ENCODE measurements around the gene XPO4. TPM values are rescaled to one million over a fixed set of nuclear protein-coding genes. Genes with fewer than 3 reads are reported as not detected.

XPO4 gene
- total and polyA plus RNA-seq, 2 of the 13 experiments (the other 11 are each of a cell fraction or from before 2014, with no cell fraction given), result 8.4 to 24.8 TPM

GRCh38 chr13:20773194-20774080, 129.1 kb downstream of the XPO4 start, which contains the start of gene EEF1AKMT1 (continued):
- TF ChIP-seq GFI1 (CRISPR knock-in tag; IDR thresholded peaks at IDR 0.05; ENCODE audit: borderline replicate concordance) (peak; percentile 55; the same call in 1 of the 2 replicates), MZF1 (CRISPR knock-in tag; IDR thresholded peaks at IDR 0.05; ENCODE audit: borderline replicate concordance) (no peak; the same call in 1 of the 2 replicates), ZNF510 (CRISPR knock-in tag; IDR thresholded peaks at IDR 0.05; ENCODE audit: low read depth) (peak; percentile 80; the same call in 1 of the 2 replicates), ZNF337 (CRISPR knock-in tag; IDR thresholded peaks at IDR 0.05; ENCODE audit: borderline replicate concordance, low read depth) (no peak), ZNF496 (CRISPR knock-in tag; IDR thresholded peaks at IDR 0.05; ENCODE audit: insufficient replicate concordance) (no peak), NFKBIZ (CRISPR knock-in tag; IDR thresholded peaks at IDR 0.05) (no peak), NFE2L1 (CRISPR knock-in tag; IDR thresholded peaks at IDR 0.05; ENCODE audit: borderline replicate concordance) (peak; percentile 84; the same call in 1 of the 2 replicates), ZBTB33 (CRISPR knock-in tag; IDR thresholded peaks at IDR 0.05) (no peak; the same call in 1 of the 2 replicates), ZSCAN9 (CRISPR knock-in tag; IDR thresholded peaks at IDR 0.05; ENCODE audit: borderline replicate concordance) (no peak), SIX4 (CRISPR knock-in tag; IDR thresholded peaks at IDR 0.05) (no peak), ZNF431 (CRISPR knock-in tag; IDR thresholded peaks at IDR 0.05; ENCODE audit: borderline replicate concordance, low read depth) (peak; percentile 78; the same call in 1 of the 2 replicates), PAXIP1 (CRISPR knock-in tag; conservative IDR thresholded peaks at IDR 0.05) (no peak; the same call in 1 of the 2 replicates), ZNF468 (CRISPR knock-in tag; IDR thresholded peaks at IDR 0.05) (0 out of 2 replicates have a peak, but pooled peaks have one; percentile 37)
- TF ChIP-seq, protein P1, sequence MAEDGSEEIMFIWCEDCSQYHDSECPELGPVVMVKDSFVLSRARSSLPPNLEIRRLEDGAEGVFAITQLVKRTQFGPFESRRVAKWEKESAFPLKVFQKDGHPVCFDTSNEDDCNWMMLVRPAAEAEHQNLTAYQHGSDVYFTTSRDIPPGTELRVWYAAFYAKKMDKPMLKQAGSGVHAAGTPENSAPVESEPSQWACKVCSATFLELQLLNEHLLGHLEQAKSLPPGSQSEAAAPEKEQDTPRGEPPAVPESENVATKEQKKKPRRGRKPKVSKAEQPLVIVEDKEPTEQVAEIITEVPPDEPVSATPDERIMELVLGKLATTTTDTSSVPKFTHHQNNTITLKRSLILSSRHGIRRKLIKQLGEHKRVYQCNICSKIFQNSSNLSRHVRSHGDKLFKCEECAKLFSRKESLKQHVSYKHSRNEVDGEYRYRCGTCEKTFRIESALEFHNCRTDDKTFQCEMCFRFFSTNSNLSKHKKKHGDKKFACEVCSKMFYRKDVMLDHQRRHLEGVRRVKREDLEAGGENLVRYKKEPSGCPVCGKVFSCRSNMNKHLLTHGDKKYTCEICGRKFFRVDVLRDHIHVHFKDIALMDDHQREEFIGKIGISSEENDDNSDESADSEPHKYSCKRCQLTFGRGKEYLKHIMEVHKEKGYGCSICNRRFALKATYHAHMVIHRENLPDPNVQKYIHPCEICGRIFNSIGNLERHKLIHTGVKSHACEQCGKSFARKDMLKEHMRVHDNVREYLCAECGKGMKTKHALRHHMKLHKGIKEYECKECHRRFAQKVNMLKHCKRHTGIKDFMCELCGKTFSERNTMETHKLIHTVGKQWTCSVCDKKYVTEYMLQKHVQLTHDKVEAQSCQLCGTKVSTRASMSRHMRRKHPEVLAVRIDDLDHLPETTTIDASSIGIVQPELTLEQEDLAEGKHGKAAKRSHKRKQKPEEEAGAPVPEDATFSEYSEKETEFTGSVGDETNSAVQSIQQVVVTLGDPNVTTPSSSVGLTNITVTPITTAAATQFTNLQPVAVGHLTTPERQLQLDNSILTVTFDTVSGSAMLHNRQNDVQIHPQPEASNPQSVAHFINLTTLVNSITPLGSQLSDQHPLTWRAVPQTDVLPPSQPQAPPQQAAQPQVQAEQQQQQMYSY (CRISPR knock-in tag; IDR thresholded peaks at IDR 0.05), result no peak

Data from HepG2 (cell line).